ENCODE results near the gene ASXL3.

ASXL3 gene

DNA sequence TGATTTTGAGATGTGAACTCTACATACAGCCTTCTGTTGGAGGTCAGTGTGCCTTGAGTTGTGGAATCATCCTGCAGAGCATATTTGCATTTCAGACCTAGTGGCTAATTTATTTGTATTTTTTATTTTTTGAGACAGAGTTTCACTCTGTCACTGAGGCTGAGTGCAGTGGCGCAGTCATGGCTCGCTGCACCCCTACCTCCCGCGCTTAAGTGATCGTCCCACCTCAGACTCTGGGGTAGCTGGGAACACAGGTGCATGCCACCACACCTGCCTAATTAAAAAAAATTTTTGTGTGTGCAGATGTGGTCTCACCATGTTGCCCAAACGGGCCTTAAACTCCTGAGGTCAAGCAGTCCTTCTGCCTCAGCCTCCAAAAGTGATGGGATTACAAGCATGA lies 104.4 kb downstream of the ASXL3 start:
- Histone ChIP-seq H3K36me3 (replicated peaks; ENCODE audit: insufficient read depth, low read length) (no peaks in the 10 kb centered on the region), H3K4me2 (ENCODE audit: low read depth, low read length) (no peak overlapping the region), H3K9ac (ENCODE audit: low read length) (no peak overlapping the region), H3K9me2 (replicated peaks; ENCODE audit: insufficient read depth, low read length) (no peaks in the 10 kb centered on the region), H3F3A (ENCODE audit: insufficient read depth, low read length) (no peaks in the 10 kb centered on the region), H4K20me1 (ENCODE audit: insufficient read depth, low read length) (no peaks in the 10 kb centered on the region), H3K79me2 (ENCODE audit: low read length) (no peaks in the 10 kb centered on the region), H3K27me3 (replicated peaks; ENCODE audit: insufficient read depth, low read length) (no peaks in the 10 kb centered on the region), H3K4me1 (ENCODE audit: low read length) (no peaks in the 10 kb centered on the region), H3K9me3 (replicated peaks; ENCODE audit: insufficient read depth, low read length) (no peaks in the 10 kb centered on the region), H3K27ac (ENCODE audit: low read length) (no peak overlapping the region), H2AFZ (ENCODE audit: low read length) (no peak overlapping the region), H3K4me3 (ENCODE audit: low read length) (no peak overlapping the region)
- TF ChIP-seq, protein P1, sequence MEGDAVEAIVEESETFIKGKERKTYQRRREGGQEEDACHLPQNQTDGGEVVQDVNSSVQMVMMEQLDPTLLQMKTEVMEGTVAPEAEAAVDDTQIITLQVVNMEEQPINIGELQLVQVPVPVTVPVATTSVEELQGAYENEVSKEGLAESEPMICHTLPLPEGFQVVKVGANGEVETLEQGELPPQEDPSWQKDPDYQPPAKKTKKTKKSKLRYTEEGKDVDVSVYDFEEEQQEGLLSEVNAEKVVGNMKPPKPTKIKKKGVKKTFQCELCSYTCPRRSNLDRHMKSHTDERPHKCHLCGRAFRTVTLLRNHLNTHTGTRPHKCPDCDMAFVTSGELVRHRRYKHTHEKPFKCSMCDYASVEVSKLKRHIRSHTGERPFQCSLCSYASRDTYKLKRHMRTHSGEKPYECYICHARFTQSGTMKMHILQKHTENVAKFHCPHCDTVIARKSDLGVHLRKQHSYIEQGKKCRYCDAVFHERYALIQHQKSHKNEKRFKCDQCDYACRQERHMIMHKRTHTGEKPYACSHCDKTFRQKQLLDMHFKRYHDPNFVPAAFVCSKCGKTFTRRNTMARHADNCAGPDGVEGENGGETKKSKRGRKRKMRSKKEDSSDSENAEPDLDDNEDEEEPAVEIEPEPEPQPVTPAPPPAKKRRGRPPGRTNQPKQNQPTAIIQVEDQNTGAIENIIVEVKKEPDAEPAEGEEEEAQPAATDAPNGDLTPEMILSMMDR (IDR thresholded peaks at IDR 0.05; ENCODE audit: low read length), result no peak
- no peak for TF ChIP-seq EZH2 (optimal IDR thresholded peaks at IDR 0.05; ENCODE audit: low read depth, low read length)
- no peak for TF ChIP-seq EZH2phosphoT487 (IDR thresholded peaks at IDR 0.05; ENCODE audit: low read length)
- DNase-seq, result no peak

DNA sequence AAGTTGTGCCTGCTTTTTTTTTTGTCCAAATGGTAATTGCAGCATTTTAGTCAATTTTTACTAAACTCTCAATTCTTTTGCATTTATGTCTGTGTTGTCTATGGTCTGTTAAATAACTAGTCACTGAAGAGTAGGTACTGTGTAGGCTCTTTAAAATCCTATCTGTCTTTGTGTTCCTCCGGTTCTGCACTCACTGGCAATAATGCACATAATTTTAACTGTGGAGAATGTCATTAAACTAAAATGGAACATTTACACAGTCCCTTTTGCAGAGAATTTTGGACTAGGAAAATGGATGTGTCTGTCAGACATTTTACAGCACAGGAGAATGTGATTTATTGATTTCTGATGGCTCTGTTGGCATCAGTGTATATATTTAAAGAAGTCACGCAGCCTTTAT lies 116.6 kb downstream of the ASXL3 start:
- H3K79me2 ChIP-seq (ENCODE audit: low read length), result no peaks in the 10 kb centered on the region
- no peak overlapping the region for H3K4me2 ChIP-seq (ENCODE audit: low read depth, low read length)
- no peak overlapping the region for H2AFZ ChIP-seq (ENCODE audit: low read length)
- no peaks in the 10 kb centered on the region for H3K36me3 ChIP-seq (replicated peaks; ENCODE audit: insufficient read depth, low read length)
- H3K9me3 ChIP-seq (replicated peaks; ENCODE audit: insufficient read depth, low read length), result no peaks in the 10 kb centered on the region
- DNase-seq, result no peak
- TF ChIP-seq EZH2phosphoT487 (IDR thresholded peaks at IDR 0.05; ENCODE audit: low read length) (no peak), EZH2 (optimal IDR thresholded peaks at IDR 0.05; ENCODE audit: low read depth, low read length) (no peak)
- TF ChIP-seq, protein P1 (IDR thresholded peaks at IDR 0.05; ENCODE audit: low read length), result no peak
- H3K4me3 ChIP-seq (ENCODE audit: low read length), result no peak overlapping the region
- H3K27me3 ChIP-seq (replicated peaks; ENCODE audit: insufficient read depth, low read length), result no peaks in the 10 kb centered on the region
- H3K9ac ChIP-seq (ENCODE audit: low read length), result no peak overlapping the region
- H3K27ac ChIP-seq (ENCODE audit: low read length), result no peak overlapping the region
- no peaks in the 10 kb centered on the region for H3F3A ChIP-seq (ENCODE audit: insufficient read depth, low read length)
- H3K9me2 ChIP-seq (replicated peaks; ENCODE audit: insufficient read depth, low read length), result no peaks in the 10 kb centered on the region
- H3K4me1 ChIP-seq (ENCODE audit: low read length), result 0 out of 2 replicates have a peak, but pooled peaks cover 3% of the 10 kb centered on the region
- H4K20me1 ChIP-seq (ENCODE audit: insufficient read depth, low read length), result no peaks in the 10 kb centered on the region

DNA sequence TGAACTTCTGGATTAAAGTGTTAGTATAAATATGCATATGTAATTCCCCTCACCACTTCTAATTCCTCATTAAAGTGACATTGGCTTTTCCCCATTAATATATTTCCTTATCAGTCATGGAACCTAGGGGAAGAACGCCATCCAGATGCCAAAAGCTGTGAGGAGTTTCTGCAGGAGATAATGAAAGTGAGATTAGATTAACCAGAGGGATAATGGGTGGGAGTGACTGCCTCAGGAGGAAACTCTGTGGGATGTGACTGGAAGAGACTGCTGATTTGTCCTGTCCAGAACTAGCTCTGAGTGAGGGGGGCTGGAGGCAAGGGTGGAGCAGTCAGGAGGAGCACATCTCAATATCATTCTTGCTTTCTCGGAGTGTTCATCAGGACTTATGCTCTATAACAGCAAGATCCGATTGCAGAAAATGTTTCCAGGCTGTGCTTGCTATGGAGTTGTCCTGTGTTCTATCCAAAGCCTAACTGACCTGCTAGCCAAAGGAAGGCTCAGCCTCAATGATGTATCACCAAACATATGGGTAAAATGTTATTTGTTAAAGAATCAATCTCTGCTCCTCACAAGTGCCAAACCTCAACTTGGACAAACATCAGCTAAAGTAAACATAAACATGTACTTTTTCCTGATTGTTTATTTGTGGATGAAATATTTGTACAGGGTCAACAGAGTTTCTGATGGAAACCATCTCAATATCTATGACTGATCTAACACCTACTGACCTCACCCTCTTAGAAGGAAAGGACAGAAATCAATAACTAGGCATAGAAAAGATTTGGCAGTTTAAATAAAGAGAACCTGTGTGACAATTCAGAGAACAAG lies 118.5 kb downstream of the ASXL3 start:
- H3K9ac ChIP-seq (ENCODE audit: low read length), result no peak overlapping the region
- no peak overlapping the region for H3K27ac ChIP-seq (ENCODE audit: low read length)
- no peaks in the 10 kb centered on the region for H3K79me2 ChIP-seq (ENCODE audit: low read length)
- no peak overlapping the region for H3K4me3 ChIP-seq (ENCODE audit: low read length)
- TF ChIP-seq EZH2phosphoT487 (IDR thresholded peaks at IDR 0.05; ENCODE audit: low read length), result no peak
- no peak for TF ChIP-seq EZH2 (optimal IDR thresholded peaks at IDR 0.05; ENCODE audit: low read depth, low read length)
- TF ChIP-seq, protein P1 (IDR thresholded peaks at IDR 0.05; ENCODE audit: low read length), result no peak
- no peaks in the 10 kb centered on the region for H3K9me2 ChIP-seq (replicated peaks; ENCODE audit: insufficient read depth, low read length)
- no peaks in the 10 kb centered on the region for H4K20me1 ChIP-seq (ENCODE audit: insufficient read depth, low read length)
- DNase-seq, result no peak
- H3K4me1 ChIP-seq (ENCODE audit: low read length), result peaks cover 14% of the 10 kb centered on the region
- H3K27me3 ChIP-seq (replicated peaks; ENCODE audit: insufficient read depth, low read length), result no peaks in the 10 kb centered on the region
- H3K36me3 ChIP-seq (replicated peaks; ENCODE audit: insufficient read depth, low read length), result no peaks in the 10 kb centered on the region
- H3K4me2 ChIP-seq (ENCODE audit: low read depth, low read length), result no peak overlapping the region
- H3K9me3 ChIP-seq (replicated peaks; ENCODE audit: insufficient read depth, low read length), result no peaks in the 10 kb centered on the region
- no peaks in the 10 kb centered on the region for H3F3A ChIP-seq (ENCODE audit: insufficient read depth, low read length)
- no peak overlapping the region for H2AFZ ChIP-seq (ENCODE audit: low read length)

Data from MM.1S (cell line).